PFSK-1 (cell line): ENCODE results near the gene LRRC42.

Experiments
- FOXP2 ChIP-seq: optimal IDR thresholded peaks from 2 replicates; pipeline ENCODE3; 2011; ENCODE audit warnings: borderline replicate concordance, control low read depth, inconsistent platforms; ENCODE audit not compliant: insufficient read depth; ENCODE audit errors: extremely low read length, extremely low read depth
- POLR2AphosphoS5 ChIP-seq: IDR thresholded peaks from 2 replicates; pipeline ENCODE4 v1.6.1; 2012; ENCODE audit warnings: low read depth, mild to moderate bottlenecking, control low read depth, low read length, moderate library complexity
- SIN3A ChIP-seq: IDR thresholded peaks from 2 replicates; pipeline ENCODE4 v1.6.1; 2012; ENCODE audit warnings: mild to moderate bottlenecking, low read length, moderate library complexity, borderline replicate concordance; ENCODE audit not compliant: insufficient read depth
- TAF1 ChIP-seq: IDR thresholded peaks from 2 replicates; pipeline ENCODE4 v1.6.1; 2012; ENCODE audit warnings: low read length, control low read depth, borderline replicate concordance; ENCODE audit not compliant: insufficient read depth
- TF ChIP-seq, protein P1 (sequence below), 2 experiments: IDR thresholded peaks; 2 replicates each; pipeline versions ENCODE4 v1.6.1 to v1.8.0; 2011 to 2012; ENCODE audit warnings: low read depth in 2 of 2, low read length in 2 of 2, control low read depth in 1 of 2, inconsistent platforms in 1 of 2, mild to moderate bottlenecking in 1 of 2, moderate library complexity in 1 of 2; ENCODE audit not compliant: insufficient read depth in 1 of 2

Gene LRRC42

DNA sequence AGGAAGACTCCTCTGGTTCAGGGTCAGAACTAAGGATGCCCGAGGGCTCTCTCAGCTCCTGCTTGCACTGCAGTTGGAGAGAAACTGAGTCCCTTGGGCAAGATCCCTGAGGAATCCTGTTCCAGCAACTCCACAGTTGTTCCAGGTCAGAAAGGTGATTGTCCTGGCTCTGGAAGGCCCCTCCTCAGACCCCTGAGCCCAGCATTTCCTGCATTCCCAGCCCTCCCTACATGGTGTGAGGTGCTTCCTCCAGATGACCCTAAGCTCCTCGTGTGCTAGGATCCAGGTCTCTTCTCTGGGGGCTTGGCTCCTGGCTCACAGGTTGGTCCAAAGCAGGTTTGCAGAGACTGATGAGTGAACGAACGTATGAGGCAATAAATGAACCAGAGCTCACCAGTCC is 60.4 kb downstream of the LRRC42 start:
- TF ChIP-seq, protein P1, sequence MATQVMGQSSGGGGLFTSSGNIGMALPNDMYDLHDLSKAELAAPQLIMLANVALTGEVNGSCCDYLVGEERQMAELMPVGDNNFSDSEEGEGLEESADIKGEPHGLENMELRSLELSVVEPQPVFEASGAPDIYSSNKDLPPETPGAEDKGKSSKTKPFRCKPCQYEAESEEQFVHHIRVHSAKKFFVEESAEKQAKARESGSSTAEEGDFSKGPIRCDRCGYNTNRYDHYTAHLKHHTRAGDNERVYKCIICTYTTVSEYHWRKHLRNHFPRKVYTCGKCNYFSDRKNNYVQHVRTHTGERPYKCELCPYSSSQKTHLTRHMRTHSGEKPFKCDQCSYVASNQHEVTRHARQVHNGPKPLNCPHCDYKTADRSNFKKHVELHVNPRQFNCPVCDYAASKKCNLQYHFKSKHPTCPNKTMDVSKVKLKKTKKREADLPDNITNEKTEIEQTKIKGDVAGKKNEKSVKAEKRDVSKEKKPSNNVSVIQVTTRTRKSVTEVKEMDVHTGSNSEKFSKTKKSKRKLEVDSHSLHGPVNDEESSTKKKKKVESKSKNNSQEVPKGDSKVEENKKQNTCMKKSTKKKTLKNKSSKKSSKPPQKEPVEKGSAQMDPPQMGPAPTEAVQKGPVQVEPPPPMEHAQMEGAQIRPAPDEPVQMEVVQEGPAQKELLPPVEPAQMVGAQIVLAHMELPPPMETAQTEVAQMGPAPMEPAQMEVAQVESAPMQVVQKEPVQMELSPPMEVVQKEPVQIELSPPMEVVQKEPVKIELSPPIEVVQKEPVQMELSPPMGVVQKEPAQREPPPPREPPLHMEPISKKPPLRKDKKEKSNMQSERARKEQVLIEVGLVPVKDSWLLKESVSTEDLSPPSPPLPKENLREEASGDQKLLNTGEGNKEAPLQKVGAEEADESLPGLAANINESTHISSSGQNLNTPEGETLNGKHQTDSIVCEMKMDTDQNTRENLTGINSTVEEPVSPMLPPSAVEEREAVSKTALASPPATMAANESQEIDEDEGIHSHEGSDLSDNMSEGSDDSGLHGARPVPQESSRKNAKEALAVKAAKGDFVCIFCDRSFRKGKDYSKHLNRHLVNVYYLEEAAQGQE (IDR thresholded peaks at IDR 0.05; ENCODE audit: insufficient read depth in 1 of 2, low read depth in 2 of 2, low read length in 2 of 2), result no peak
- no peak for TF ChIP-seq POLR2AphosphoS5

DNA sequence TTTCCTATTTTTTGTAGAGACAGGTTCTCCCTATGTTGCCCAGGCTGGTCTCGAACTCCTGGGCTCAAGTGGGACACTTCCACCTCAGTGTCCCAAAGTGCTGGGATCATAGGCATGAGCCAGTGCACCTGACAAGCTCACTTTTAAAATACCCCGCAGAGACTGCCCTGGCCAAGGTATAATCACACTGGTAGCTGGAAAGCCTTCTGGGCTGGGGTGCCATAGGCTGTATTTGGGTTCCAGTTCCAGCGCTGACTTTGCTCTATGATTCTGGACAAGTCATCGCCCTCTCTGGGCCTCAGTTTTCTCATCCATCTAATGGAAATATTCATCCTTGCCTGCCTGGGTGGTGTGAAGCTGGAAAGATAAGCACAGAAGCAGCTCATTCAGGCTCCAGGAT is 61.5 kb downstream of the LRRC42 start:
- TF ChIP-seq, protein P1 (IDR thresholded peaks at IDR 0.05; ENCODE audit: insufficient read depth in 1 of 2, low read depth in 2 of 2, low read length in 2 of 2), result no peak
- TF ChIP-seq FOXP2, result no peak
- no peak for TF ChIP-seq SIN3A
- no peak for TF ChIP-seq POLR2AphosphoS5
- TF ChIP-seq TAF1, result no peak

DNA sequence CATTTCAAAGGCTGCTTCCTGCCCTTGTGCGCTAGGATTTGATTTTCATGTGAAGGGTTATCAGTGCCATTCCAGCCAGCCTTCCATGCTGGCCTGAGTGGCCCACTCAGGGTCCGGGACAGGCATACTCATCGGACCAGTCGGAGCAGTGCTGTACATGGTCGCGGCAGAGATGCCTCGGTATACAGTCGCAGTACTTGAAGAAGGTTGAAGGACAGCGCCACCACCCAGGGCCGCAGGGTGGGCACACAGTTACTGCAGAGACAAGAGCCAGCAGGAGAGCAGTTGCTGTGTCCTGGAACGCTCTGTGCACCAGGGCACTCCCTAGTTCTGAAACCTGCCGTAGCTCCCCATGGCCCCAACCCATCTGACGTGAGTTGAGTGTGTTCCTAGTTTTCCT is 62.7 kb downstream of the LRRC42 start:
- no peak for TF ChIP-seq FOXP2
- no peak for TF ChIP-seq TAF1
- TF ChIP-seq, protein P1 (IDR thresholded peaks at IDR 0.05; ENCODE audit: insufficient read depth in 1 of 2, low read depth in 2 of 2, low read length in 2 of 2), result no peak
- TF ChIP-seq POLR2AphosphoS5, result no peak
- no peak for TF ChIP-seq SIN3A

DNA sequence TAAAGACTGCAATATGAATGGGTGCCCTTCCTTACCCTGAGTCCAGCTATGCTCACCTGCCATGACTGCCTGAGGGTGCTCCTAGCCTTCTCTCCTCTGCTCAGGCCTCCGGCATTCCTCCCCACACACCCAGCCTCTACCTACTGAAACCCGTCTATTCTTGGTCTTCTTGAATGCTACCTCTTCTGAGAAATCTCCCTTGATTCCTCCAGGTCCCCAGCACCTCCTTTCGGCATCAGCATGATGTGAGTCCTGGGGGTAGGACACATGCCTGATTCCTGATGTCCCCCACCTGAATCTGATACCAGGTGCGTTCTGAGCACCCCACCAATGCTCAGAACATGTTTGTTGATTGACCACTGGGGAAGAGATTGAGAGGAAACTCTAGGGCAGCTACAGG is 63.3 kb downstream of the LRRC42 start:
- TF ChIP-seq SIN3A (no peak), FOXP2 (no peak), TAF1 (no peak), POLR2AphosphoS5 (no peak)
- TF ChIP-seq, protein P1 (IDR thresholded peaks at IDR 0.05; ENCODE audit: insufficient read depth in 1 of 2, low read depth in 2 of 2, low read length in 2 of 2), result no peak

DNA sequence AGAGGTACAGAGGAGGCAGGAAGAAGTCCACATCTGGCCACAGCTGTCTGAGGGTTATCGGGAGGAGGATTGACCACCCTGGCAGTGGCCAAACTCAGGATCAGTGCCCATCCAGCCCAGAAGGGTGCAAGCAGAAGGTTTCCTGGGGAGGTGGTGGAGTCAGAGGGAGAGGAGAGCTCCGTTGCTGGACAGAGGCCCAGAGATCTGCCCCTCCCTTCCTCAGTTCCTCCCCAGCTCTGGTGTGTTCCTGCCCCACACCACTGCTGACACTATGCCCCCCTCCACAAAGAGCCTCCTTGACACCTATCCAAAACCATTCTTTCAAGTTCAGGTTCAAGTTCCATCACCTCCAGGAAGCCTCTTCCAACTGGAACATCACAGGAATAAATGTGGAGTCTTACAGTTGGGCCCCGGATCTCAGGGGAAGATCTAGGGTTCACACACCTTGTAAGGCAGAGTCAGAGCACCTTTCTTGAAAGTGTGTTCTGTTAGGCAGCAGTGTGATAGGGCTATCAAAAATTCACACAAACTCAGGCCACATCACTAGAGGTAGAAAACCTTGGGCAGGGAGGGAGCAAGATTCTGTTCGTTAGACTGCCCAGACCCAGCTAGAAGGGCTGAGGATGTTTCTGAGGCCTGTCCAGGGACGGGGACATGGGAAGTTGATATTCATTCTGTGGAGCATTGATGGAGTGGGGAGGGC is 64.4 kb downstream of the LRRC42 start:
- no peak for TF ChIP-seq TAF1
- TF ChIP-seq, protein P1 (IDR thresholded peaks at IDR 0.05; ENCODE audit: insufficient read depth in 1 of 2, low read depth in 2 of 2, low read length in 2 of 2), result peak; percentile 47 to 51; a peak in 1 of 4 replicates
- no peak for TF ChIP-seq FOXP2
- TF ChIP-seq POLR2AphosphoS5, result no peak
- no peak for TF ChIP-seq SIN3A
